ENCODE results near the gene NOTCH1. TPM values are rescaled to one million over a fixed set of nuclear protein-coding genes. Genes with fewer than 3 reads are reported as not detected.

The NOTCH1 gene
- total and polyA plus RNA-seq, 5 donors = 10.8 to 31.9 (median 27.8) TPM

DNA sequence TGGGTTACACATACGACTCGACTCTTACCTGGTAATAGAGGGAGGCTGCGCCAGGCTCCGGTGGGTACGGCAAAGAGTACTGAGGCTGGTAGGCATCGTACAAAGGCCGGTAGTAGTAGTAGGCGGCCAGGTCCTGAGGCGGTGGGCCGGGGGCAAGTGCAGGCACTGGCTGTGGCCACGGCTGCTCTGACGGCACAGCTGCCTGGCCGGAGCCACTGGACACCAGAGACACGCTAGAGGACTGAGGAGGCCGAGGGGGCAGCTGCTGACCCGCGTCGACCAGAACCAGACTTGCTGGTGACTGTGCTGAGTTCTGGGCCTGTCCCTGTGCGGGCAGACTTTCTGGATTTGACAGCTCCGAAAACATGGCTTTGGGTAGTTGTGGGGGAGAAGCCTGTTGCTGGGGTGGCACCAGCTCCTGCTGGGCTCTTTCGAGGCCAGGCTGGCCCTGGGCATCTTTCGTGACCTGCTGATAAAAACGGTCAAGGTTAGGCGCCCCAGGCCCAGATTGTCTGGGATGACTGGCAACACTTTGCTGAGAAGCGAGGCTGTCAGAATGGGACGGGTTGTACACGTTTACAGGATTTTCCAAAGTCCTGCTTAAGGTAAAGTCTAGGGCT lies 71.7 kb downstream of the NOTCH1 start:
- H3K4me3 ChIP-seq (ENCODE audit: low read length) = no peak overlapping the region
- ATAC-seq (no peak), DNase-seq (peak in 2 of 3 donors; percentile 21 to 39)
- no peaks in the 10 kb centered on the region for H3K4me1 ChIP-seq (ENCODE audit: control insufficient read depth, insufficient read depth, low read length)
- intact Hi-C loops (cut with DNase I) = no loop called here
- H3K27me3 ChIP-seq (ENCODE audit: control insufficient read depth, insufficient read depth) = no peaks in the 10 kb centered on the region
- no peak overlapping the region for H3K27ac ChIP-seq (ENCODE audit: low read length)
- H3K9me3 ChIP-seq (ENCODE audit: control insufficient read depth, low read length) = no peaks in the 10 kb centered on the region
- WGBS = 94% methylated on average over 27 of the region's 27 CpGs

DNA sequence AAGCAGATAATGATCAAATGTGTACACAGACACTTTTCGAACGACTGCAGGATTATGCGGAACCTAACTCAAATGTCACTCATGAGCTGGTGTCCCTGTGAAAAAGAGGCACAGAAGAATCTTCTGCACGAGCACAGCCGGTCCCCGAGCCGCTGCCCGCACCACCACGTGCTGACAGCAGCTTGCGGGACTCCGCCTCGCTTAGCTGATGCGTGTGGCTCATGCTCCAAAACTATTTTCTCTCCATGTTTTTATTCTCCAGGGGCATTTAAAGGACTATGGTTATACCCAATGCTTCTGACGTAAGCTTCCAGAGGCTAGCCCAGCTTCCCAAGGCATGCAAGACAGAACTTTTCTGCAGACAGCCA lies 72.5 kb downstream of the NOTCH1 start:
- ATAC-seq (no peak), DNase-seq (peak in 1 of 3 donors; percentile 20)
- intact Hi-C loops (cut with DNase I) = no loop called here
- Histone ChIP-seq H3K4me1 (ENCODE audit: control insufficient read depth, insufficient read depth, low read length) (no peaks in the 10 kb centered on the region), H3K4me3 (ENCODE audit: low read length) (no peak overlapping the region), H3K27ac (ENCODE audit: low read length) (no peak overlapping the region), H3K27me3 (ENCODE audit: control insufficient read depth, insufficient read depth) (no peaks in the 10 kb centered on the region), H3K9me3 (ENCODE audit: control insufficient read depth, low read length) (no peaks in the 10 kb centered on the region)
- WGBS = 90% methylated on average over 14 of the region's 14 CpGs

DNA sequence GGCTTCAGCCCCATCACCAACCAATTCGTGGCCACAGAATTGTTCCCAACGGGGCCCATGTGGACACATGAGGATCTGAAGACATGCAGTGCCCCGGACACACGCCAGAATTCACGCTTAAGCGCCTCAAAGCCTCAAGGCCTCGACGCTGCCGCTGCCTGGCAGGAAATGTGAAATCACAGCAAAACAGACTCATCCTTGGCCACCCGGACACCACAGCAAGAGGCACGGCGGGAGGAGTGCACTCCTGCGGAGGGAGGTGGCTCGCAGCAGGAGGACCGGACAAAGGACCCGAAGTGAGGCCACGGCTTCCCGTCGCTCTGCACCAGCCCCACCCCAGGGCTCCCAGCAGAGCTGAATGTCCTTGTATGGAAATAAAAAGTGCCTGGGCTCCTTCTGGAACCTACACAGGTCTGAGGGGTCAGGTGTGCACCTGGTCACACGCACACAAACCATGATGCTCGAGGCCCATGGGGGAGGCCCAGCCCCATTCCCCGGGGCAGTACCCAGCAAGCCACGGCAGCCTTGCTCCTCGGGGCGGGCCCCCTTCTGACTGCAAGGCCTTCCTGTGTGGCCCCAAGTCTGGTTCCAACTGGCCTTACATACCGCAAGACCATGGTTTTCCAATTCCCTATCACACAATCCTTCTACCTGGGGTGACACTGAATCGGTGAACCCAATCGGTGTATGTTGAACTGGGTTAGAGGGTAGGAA lies 73.1 kb downstream of the NOTCH1 start:
- H3K4me3 ChIP-seq (ENCODE audit: low read length) = no peak overlapping the region
- ATAC-seq (no peak), DNase-seq (peak in 2 of 3 donors; percentile 28 to 45)
- no peak overlapping the region for H3K27ac ChIP-seq (ENCODE audit: low read length)
- H3K27me3 ChIP-seq (ENCODE audit: control insufficient read depth, insufficient read depth) = no peaks in the 10 kb centered on the region
- no peaks in the 10 kb centered on the region for H3K9me3 ChIP-seq (ENCODE audit: control insufficient read depth, low read length)
- no peaks in the 10 kb centered on the region for H3K4me1 ChIP-seq (ENCODE audit: control insufficient read depth, insufficient read depth, low read length)
- intact Hi-C loops (cut with DNase I) = no loop called here
- 88% methylated on average over 28 of the region's 28 CpGs for WGBS

DNA sequence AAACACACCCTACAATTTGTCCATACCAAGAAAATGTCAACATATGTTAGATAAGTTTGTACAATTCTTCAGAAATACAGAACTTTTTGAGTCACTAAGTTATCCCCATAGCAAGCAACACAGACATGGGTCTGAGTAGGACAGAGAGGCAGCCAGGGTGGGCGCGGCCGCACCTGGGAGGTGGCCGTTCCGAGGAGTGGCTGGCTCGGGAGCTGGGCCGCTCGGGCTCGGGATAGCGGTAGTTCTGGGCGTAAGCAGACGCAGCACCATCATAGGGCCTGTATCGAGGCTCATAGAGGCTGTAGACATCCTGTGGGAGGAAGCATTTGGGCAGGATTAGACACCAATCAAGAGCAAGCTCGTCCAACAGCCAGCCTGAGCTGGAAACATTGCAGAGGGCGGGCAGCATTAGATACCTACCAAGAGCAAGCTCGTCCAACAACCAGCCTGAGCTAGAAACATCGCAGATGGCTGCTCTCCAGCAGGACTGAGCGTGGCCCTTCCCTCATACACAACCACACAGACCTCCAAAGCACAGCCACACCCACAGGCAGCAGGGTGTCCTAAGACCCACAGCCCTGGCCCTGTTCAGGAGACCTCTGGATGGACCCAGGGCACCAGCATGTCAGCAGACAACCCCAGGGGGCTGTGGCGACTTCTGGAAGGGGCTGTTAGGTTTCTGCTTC lies 73.9 kb downstream of the NOTCH1 start:
- Histone ChIP-seq H3K27ac (ENCODE audit: low read length) (no peak overlapping the region), H3K4me1 (ENCODE audit: control insufficient read depth, insufficient read depth, low read length) (no peaks in the 10 kb centered on the region), H3K27me3 (ENCODE audit: control insufficient read depth, insufficient read depth) (no peaks in the 10 kb centered on the region), H3K9me3 (ENCODE audit: control insufficient read depth, low read length) (no peaks in the 10 kb centered on the region), H3K4me3 (ENCODE audit: low read length) (no peak overlapping the region)
- peak in 2 of 3 donors; percentile 46 to 47 for DNase-seq
- WGBS = 91% methylated on average over 19 of the region's 19 CpGs
- ATAC-seq = peak in 1 of 2 donors; percentile 12
- intact Hi-C loops (cut with DNase I) = no loop called here

DNA sequence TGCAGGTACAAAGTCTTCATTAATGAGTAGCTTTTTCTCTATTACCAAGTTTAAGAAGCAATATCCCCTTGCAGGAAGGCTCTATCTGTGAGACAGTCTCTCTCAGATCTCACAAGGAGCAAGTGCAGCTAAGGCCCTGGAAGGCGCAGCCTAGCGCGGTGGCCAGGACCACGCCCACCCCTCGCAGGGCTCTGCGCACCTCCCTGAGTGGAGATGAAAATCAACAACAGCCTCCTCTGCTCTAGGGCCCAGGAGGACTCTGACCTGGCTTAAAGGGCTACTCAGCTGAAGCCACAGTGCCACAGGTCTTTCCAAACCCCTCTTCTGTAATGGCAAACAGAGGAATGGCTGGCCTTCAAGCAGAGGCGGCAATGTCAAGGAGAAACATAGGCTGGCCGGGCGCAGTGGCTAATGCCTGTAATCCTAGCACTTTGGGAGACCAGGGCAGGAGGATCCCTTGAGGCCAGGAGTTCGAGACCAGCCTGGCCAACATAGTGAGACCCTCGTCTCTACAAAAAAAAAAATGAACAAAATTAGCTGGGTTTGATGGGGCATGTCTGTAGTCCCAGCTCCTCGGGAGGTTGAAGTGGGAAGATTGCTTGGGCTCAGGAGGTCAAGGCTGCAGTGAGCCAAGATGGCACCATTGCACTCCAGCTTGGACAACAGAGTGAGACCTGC lies 74.9 kb downstream of the NOTCH1 start:
- no peak overlapping the region for H3K4me3 ChIP-seq (ENCODE audit: low read length)
- H3K4me1 ChIP-seq (ENCODE audit: control insufficient read depth, insufficient read depth, low read length) = no peaks in the 10 kb centered on the region
- DNase-seq (no peak), ATAC-seq (no peak)
- whole genome bisulfite sequencing = 93% methylated on average over 12 of the region's 12 CpGs
- no peaks in the 10 kb centered on the region for H3K27me3 ChIP-seq (ENCODE audit: control insufficient read depth, insufficient read depth)
- intact Hi-C loops (cut with DNase I) = no loop called here
- no peak overlapping the region for H3K27ac ChIP-seq (ENCODE audit: low read length)
- H3K9me3 ChIP-seq (ENCODE audit: control insufficient read depth, low read length) = no peaks in the 10 kb centered on the region

- no peak overlapping the region for H3K27ac ChIP-seq (ENCODE audit: low read length)
- H3K4me3 ChIP-seq (ENCODE audit: low read length) = no peak overlapping the region
- intact Hi-C loops (cut with DNase I) = no loop called here
- H3K4me1 ChIP-seq (ENCODE audit: control insufficient read depth, insufficient read depth, low read length) = no peaks in the 10 kb centered on the region
- WGBS = 88% methylated on average over 11 of the region's 11 CpGs
- ATAC-seq = no peak
- no peaks in the 10 kb centered on the region for H3K9me3 ChIP-seq (ENCODE audit: control insufficient read depth, low read length)
- no peak for DNase-seq
- H3K27me3 ChIP-seq (ENCODE audit: control insufficient read depth, insufficient read depth) = no peaks in the 10 kb centered on the region
Measured at GRCh38 chr9:136470356-136470755, 75.5 kb downstream of the NOTCH1 start.

GRCh38 chr9:136467766-136468165 lies 78.1 kb downstream of the NOTCH1 start:
- intact Hi-C loops (cut with DNase I) = no loop called here
- no peaks in the 10 kb centered on the region for H3K27me3 ChIP-seq (ENCODE audit: control insufficient read depth, insufficient read depth)

DNA sequence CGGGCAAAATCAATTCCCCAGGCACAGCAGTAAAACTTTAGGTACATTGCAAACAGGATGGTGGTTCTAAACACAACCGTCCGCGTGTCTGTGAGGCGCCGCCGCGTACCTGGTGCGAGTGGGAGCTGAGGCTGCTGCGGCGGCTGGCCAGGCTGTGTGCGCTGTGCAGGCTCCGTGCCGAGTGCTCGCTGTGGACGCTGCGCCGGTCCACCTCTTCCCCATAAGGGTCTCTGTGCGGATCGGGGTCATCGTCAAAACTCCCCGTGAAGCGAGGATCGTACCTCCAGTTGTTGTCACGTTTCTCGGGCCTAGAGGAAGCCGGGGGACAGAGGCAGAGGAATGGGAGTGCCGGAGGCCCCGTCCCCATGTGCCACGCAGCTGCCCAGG lies 79.7 kb downstream of the NOTCH1 start:
- H3K4me3 ChIP-seq (ENCODE audit: low read length) = no peak overlapping the region
- ATAC-seq (no peak), DNase-seq (peak in 2 of 3 donors; percentile 37 to 47)
- H3K27me3 ChIP-seq (ENCODE audit: control insufficient read depth, insufficient read depth) = no peaks in the 10 kb centered on the region
- H3K4me1 ChIP-seq (ENCODE audit: control insufficient read depth, insufficient read depth, low read length) = no peaks in the 10 kb centered on the region
- intact Hi-C loops (cut with DNase I) = no loop called here
- no peak overlapping the region for H3K27ac ChIP-seq (ENCODE audit: low read length)
- H3K9me3 ChIP-seq (ENCODE audit: control insufficient read depth, low read length) = no peaks in the 10 kb centered on the region
- WGBS = 95% methylated on average over 30 of the region's 30 CpGs

More at GRCh38 chr9:136467766-136468165, 78.1 kb downstream of the NOTCH1 start:
- DNase-seq (peak in 2 of 3 donors; percentile 17 to 31), ATAC-seq (no peak)
- no peaks in the 10 kb centered on the region for H3K9me3 ChIP-seq (ENCODE audit: control insufficient read depth, low read length)
- H3K4me3 ChIP-seq (ENCODE audit: low read length) = no peak overlapping the region
- WGBS = 85% methylated on average over 15 of the region's 15 CpGs
- no peak overlapping the region for H3K27ac ChIP-seq (ENCODE audit: low read length)
- H3K4me1 ChIP-seq (ENCODE audit: control insufficient read depth, insufficient read depth, low read length) = no peaks in the 10 kb centered on the region

GRCh38 chr9:136465500-136466154 lies 80.2 kb downstream of the NOTCH1 start:
- WGBS = 93% methylated on average over 27 of the region's 27 CpGs

GRCh38 chr9:136464241-136464640 lies 81.6 kb downstream of the NOTCH1 start:
- H3K27me3 ChIP-seq (ENCODE audit: control insufficient read depth, insufficient read depth) = no peaks in the 10 kb centered on the region
- H3K4me3 ChIP-seq (ENCODE audit: low read length) = no peak overlapping the region
- no peak for ATAC-seq
- no peaks in the 10 kb centered on the region for H3K9me3 ChIP-seq (ENCODE audit: control insufficient read depth, low read length)
- DNase-seq = peak in 1 of 3 donors; percentile 33
- no peak overlapping the region for H3K27ac ChIP-seq (ENCODE audit: low read length)
- no peaks in the 10 kb centered on the region for H3K4me1 ChIP-seq (ENCODE audit: control insufficient read depth, insufficient read depth, low read length)
- intact Hi-C loops (cut with DNase I) = no loop called here
- WGBS = 92% methylated on average over 6 of the region's 6 CpGs

More at GRCh38 chr9:136465500-136466154, 80.2 kb downstream of the NOTCH1 start:
- DNase-seq = peak in 2 of 3 donors; percentile 19 to 39
- no peaks in the 10 kb centered on the region for H3K27me3 ChIP-seq (ENCODE audit: control insufficient read depth, insufficient read depth)
- no peaks in the 10 kb centered on the region for H3K4me1 ChIP-seq (ENCODE audit: control insufficient read depth, insufficient read depth, low read length)
- H3K4me3 ChIP-seq (ENCODE audit: low read length) = no peak overlapping the region
- no peak for ATAC-seq
- no peak overlapping the region for H3K27ac ChIP-seq (ENCODE audit: low read length)
- intact Hi-C loops (cut with DNase I) = no loop called here
- no peaks in the 10 kb centered on the region for H3K9me3 ChIP-seq (ENCODE audit: control insufficient read depth, low read length)

All from right cardiac atrium (tissue), 5 donors.